RWPE2 (cell line): ENCODE data around the gene GALNT11.

Source experiments
- ATAC-seq: fragments of 200-7000 bp; cut with Tn5 transposase; 3 replicates; pipeline ENCODE4 v1.9.1; 2021; ENCODE audit warnings: low read depth
- DNase-seq: peaks from one replicate; pipeline ENCODE4 v3.0.0-alpha.2; 2020; ENCODE audit warnings: low spot score
- H3K27ac ChIP-seq: fragments of 450-650 bp; 2 replicates; pipeline ENCODE4 v1.5.1; 2017; ENCODE audit warnings: mild to moderate bottlenecking; ENCODE audit not compliant: poor library complexity, severe bottlenecking
- H3K27me3 ChIP-seq: fragments of 250-450 bp; sonication (Bioruptor Pico); 2 replicates; pipeline ENCODE4 v1.5.1; 2021; ENCODE audit warnings: mild to moderate bottlenecking, moderate library complexity; ENCODE audit not compliant: insufficient read depth, poor library complexity, severe bottlenecking
- H3K36me3 ChIP-seq: fragments of 250-450 bp; sonication (Bioruptor Pico); 2 replicates; pipeline ENCODE4 v1.5.1; 2020; ENCODE audit warnings: low read depth, mild to moderate bottlenecking, moderate library complexity
- H3K4me1 ChIP-seq: fragments of 250-450 bp; sonication (Bioruptor Pico); 2 replicates; pipeline ENCODE4 v1.5.1; 2021; ENCODE audit warnings: mild to moderate bottlenecking, moderate library complexity; ENCODE audit not compliant: insufficient read depth, poor library complexity, severe bottlenecking
- H3K4me3 ChIP-seq: fragments of 250-450 bp; sonication (Bioruptor Pico); 2 replicates; pipeline ENCODE4 v1.5.1; 2021; ENCODE audit warnings: mild to moderate bottlenecking, moderate library complexity; ENCODE audit not compliant: severe bottlenecking
- H3K9me3 ChIP-seq: fragments of 250-450 bp; sonication (Bioruptor Pico); 2 replicates; pipeline ENCODE4 v1.5.1; 2021; ENCODE audit warnings: mild to moderate bottlenecking, moderate library complexity; ENCODE audit not compliant: severe bottlenecking
- CTCF ChIP-seq: fragments of 450-650 bp; IDR thresholded peaks from one replicate; pipeline ENCODE4 v1.5.1; 2017; ENCODE audit warnings: mild to moderate bottlenecking, moderate library complexity; ENCODE audit not compliant: poor library complexity, severe bottlenecking

GALNT11 gene

GRCh38 chr7:152095771-152096170, 70.3 kb downstream of the GALNT11 start:
- H3K9me3 ChIP-seq = no peaks in the 10 kb centered on the region
- no peaks in the 10 kb centered on the region; the same call in 1 of the 2 replicates for H3K36me3 ChIP-seq
- H3K4me3 ChIP-seq = no peak overlapping the region
- H3K27ac ChIP-seq = no peak overlapping the region
- no peaks in the 10 kb centered on the region for H3K27me3 ChIP-seq
- DNase-seq = no peak
- TF ChIP-seq CTCF = no peak
- no peaks in the 10 kb centered on the region for H3K4me1 ChIP-seq
- no peak for ATAC-seq

- no peaks in the 10 kb centered on the region for H3K9me3 ChIP-seq
- ATAC-seq = no peak
- no peaks in the 10 kb centered on the region for H3K27me3 ChIP-seq
- no peaks in the 10 kb centered on the region; the same call in 1 of the 2 replicates for H3K36me3 ChIP-seq
- no peak overlapping the region for H3K4me3 ChIP-seq
- H3K4me1 ChIP-seq = no peaks in the 10 kb centered on the region
- TF ChIP-seq CTCF = no peak
- DNase-seq = no peak
- H3K27ac ChIP-seq = no peak overlapping the region
Measured at GRCh38 chr7:152097330-152097729, 71.9 kb downstream of the GALNT11 start.

- Histone ChIP-seq H3K27ac (no peak overlapping the region), H3K4me1 (no peaks in the 10 kb centered on the region), H3K27me3 (no peaks in the 10 kb centered on the region), H3K4me3 (no peak overlapping the region), H3K36me3 (peaks cover 3% of the 10 kb centered on the region; the same call in 1 of the 2 replicates), H3K9me3 (no peaks in the 10 kb centered on the region)
- DNase-seq (no peak), ATAC-seq (no peak)
- TF ChIP-seq CTCF = no peak
Measured at GRCh38 chr7:152103066-152103465, 77.6 kb downstream of the GALNT11 start.

GRCh38 chr7:152103691-152104090, 78.2 kb downstream of the GALNT11 start:
- no peak for DNase-seq
- Histone ChIP-seq H3K4me3 (no peak overlapping the region), H3K4me1 (no peaks in the 10 kb centered on the region), H3K36me3 (peaks cover 3% of the 10 kb centered on the region; the same call in 1 of the 2 replicates), H3K27me3 (no peaks in the 10 kb centered on the region), H3K27ac (no peak overlapping the region), H3K9me3 (no peaks in the 10 kb centered on the region)
- no peak for ATAC-seq
- no peak for TF ChIP-seq CTCF

- no peaks in the 10 kb centered on the region for H3K27me3 ChIP-seq
- TF ChIP-seq CTCF = no peak
- H3K36me3 ChIP-seq = peaks cover 3% of the 10 kb centered on the region; the same call in 1 of the 2 replicates
- no peaks in the 10 kb centered on the region for H3K9me3 ChIP-seq
- ATAC-seq (no peak), DNase-seq (no peak)
- no peak overlapping the region for H3K4me3 ChIP-seq
- no peaks in the 10 kb centered on the region for H3K4me1 ChIP-seq
- H3K27ac ChIP-seq = no peak overlapping the region
Measured at GRCh38 chr7:152105205-152105604, 79.7 kb downstream of the GALNT11 start.
